Right lobe of liver (tissue), 4 donors: Measurements from ENCODE around the gene GNGT1.

Source experiments
- CTCF ChIP-seq, 4 donors: fragments of 200-600 bp in 3 of 4; fragments of 450-650 bp in 1 of 4; IDR thresholded peaks; one replicate each; pipeline versions ENCODE4 v1.5.1 to v1.8.0; 2016 to 2022; ENCODE audit warnings: antibody characterized with exemption in 4 of 4, mild to moderate bottlenecking in 2 of 4
- POLR2A ChIP-seq: fragments of 450-650 bp; IDR thresholded peaks from one replicate; pipeline ENCODE4 v1.6.1; 2017; ENCODE audit warnings: antibody characterized with exemption, mild to moderate bottlenecking
- donor health status: DM: no; HTN: no; CAD: no.
- donor health status: DM: no; HTN: no; CAD: no.
- donor health status: DM: no; HTN: yes; CAD: no.

- TF ChIP-seq CTCF (IDR thresholded peaks at IDR 0.05) (no peak), POLR2A (no peak)
Observed at GRCh38 chr7:93938293-93938692, 31.9 kb downstream of the GNGT1 start.
